ENCODE measurements around the gene MCC. TPM values are rescaled to one million over a fixed set of nuclear protein-coding genes. Genes with fewer than 3 reads are reported as not detected.

Gene MCC
- total RNA-seq, 1 experiment from 2014 or later = 0.41 TPM

GRCh38 chr5:113435575-113435974 lies 52.7 kb downstream of the MCC start:
- intact Hi-C loops (cut with micrococcal nuclease; ENCODE audit: unreplicated experiment) (no loop called here), in situ Hi-C loops (cut with HindIII; ENCODE audit: low pct_unique_long_range_greater_than_20kb, low sequenced_read_pairs) (no loop called here)
- ChIA-PET POLR2A (no interaction called here), CTCF (no interaction called here)
- DNase-seq (ENCODE audit: low read depth, low spot score) (no peak), ATAC-seq (no peak)
- Histone ChIP-seq H3K27me3 (ENCODE audit: control insufficient read depth, insufficient read depth, low read length) (peaks cover 2% of the 10 kb centered on the region; the same call in 1 of the 2 replicates), H3K9me3 (ENCODE audit: control insufficient read depth, insufficient read depth, low read depth, low read length) (no peaks in the 10 kb centered on the region), H3K4me1 (ENCODE audit: control insufficient read depth, insufficient read depth, low read length) (no peaks in the 10 kb centered on the region), H3K4me3 (ENCODE audit: low read depth in 2 of 2, low read length in 2 of 2) (no peak overlapping the region), H3K27ac (ENCODE audit: low read length) (no peak overlapping the region), H3K36me3 (ENCODE audit: control insufficient read depth, insufficient read depth, low read length) (no peaks in the 10 kb centered on the region)
- no TSS peak for BruUV-seq (replicated peaks)
- no peak for TF ChIP-seq REST (IDR thresholded peaks at IDR 0.05; ENCODE audit: insufficient read depth in 1 of 2, low read depth in 2 of 2, low read length in 1 of 2)
- no peak for TF ChIP-seq CTCF (IDR thresholded peaks at IDR 0.05)

GRCh38 chr5:113434889-113435288 lies 53.4 kb downstream of the MCC start, which contains the start of gene TSSK1B:
Gene TSSK1B (minus strand): TSS chr5:113434989. CDS start chr5:113434839, 150 bp downstream.
- Histone ChIP-seq H3K36me3 (ENCODE audit: control insufficient read depth, insufficient read depth, low read length) (no peaks in the 10 kb centered on the region), H3K27me3 (ENCODE audit: control insufficient read depth, insufficient read depth, low read length) (peaks cover 2% of the 10 kb centered on the region; the same call in 1 of the 2 replicates), H3K4me3 (ENCODE audit: low read depth in 2 of 2, low read length in 2 of 2) (no peak within 1 kb of the TSS), H3K9me3 (ENCODE audit: control insufficient read depth, insufficient read depth, low read depth, low read length) (no peaks in the 10 kb centered on the region), H3K4me1 (ENCODE audit: control insufficient read depth, insufficient read depth, low read length) (no peaks in the 10 kb centered on the region), H3K27ac (ENCODE audit: low read length) (no peak within 1 kb of the TSS)
- CTCF ChIA-PET = no interaction called here
- in situ Hi-C loops (cut with HindIII; ENCODE audit: low pct_unique_long_range_greater_than_20kb, low sequenced_read_pairs) (no loop called here), intact Hi-C loops (cut with micrococcal nuclease; ENCODE audit: unreplicated experiment) (no loop called here)
- POLR2A ChIA-PET = no interaction called here
- BruUV-seq (replicated peaks) = no TSS peak
- DNase-seq (ENCODE audit: low read depth, low spot score) = no peak
- TF ChIP-seq TCF7L2 (IDR thresholded peaks at IDR 0.05; ENCODE audit: low read depth, low read length) = no peak
- no peak for TF ChIP-seq CTCF (IDR thresholded peaks at IDR 0.05)
- TF ChIP-seq REST (IDR thresholded peaks at IDR 0.05; ENCODE audit: insufficient read depth in 1 of 2, low read depth in 2 of 2, low read length in 1 of 2) = no peak
- no peak for TF ChIP-seq POLR2AphosphoS5 (IDR thresholded peaks at IDR 0.05; ENCODE audit: low read depth, low read length)
- no peak for TF ChIP-seq SIN3A (IDR thresholded peaks at IDR 0.05; ENCODE audit: borderline replicate concordance, insufficient read depth, low read depth, low read length)
- ATAC-seq = no peak

All from Panc1 (cell line).